ENCODE data around the gene ZIC1. TPM values are rescaled to one million over a fixed set of nuclear protein-coding genes. Genes with fewer than 3 reads are reported as not detected.
A peak's percentile ranks its signal among the peaks of the same experiment; 100 is the strongest.

ZIC1 gene
- total and polyA plus RNA-seq, 2 experiments from 2014 or later: 0.21 to 0.95 TPM

GRCh38 chr3:147402159-147402558, 7.0 kb upstream of the ZIC1 start:
- H3K9me3 Mint-ChIP-seq: no peaks in the 10 kb centered on the region; the same call in 1 of the 3 replicates
- Histone ChIP-seq H3K27ac (ENCODE audit: low read depth) (no peak overlapping the region), H3K4me1 (ENCODE audit: insufficient read depth) (peaks cover 79% of the 10 kb centered on the region), H3K4me2 (peak overlapping the region; percentile 95), H4K20me1 (replicated peaks; ENCODE audit: insufficient read depth) (no peaks in the 10 kb centered on the region; the same call in 1 of the 2 replicates), H3K79me2 (replicated peaks; ENCODE audit: insufficient read depth) (no peaks in the 10 kb centered on the region), H3K36me3 (ENCODE audit: insufficient read depth) (no peaks in the 10 kb centered on the region), H2AFZ (no peak overlapping the region), H3K9me2 (ENCODE audit: insufficient read depth) (peaks cover 6% of the 10 kb centered on the region; the same call in 1 of the 2 replicates), H3K27me3 (ENCODE audit: insufficient read depth) (peaks cover 100% of the 10 kb centered on the region), H3F3A (replicated peaks; ENCODE audit: low read depth) (peaks cover 38% of the 10 kb centered on the region), H3K4me3 (no peak overlapping the region)
- peaks cover 99% of the 10 kb centered on the region for H3K27me3 Mint-ChIP-seq (ENCODE audit: insufficient read depth, low read depth, poor library complexity)
- H3K36me3 Mint-ChIP-seq (ENCODE audit: low read depth): no peaks in the 10 kb centered on the region
- no peak overlapping the region for H3K27ac Mint-ChIP-seq
- DNase-seq (ENCODE audit: low spot score) (no peak), ATAC-seq (no peak)
- H3K4me1 Mint-ChIP-seq: peaks cover 73% of the 10 kb centered on the region
- no peak overlapping the region for H3K4me3 Mint-ChIP-seq
- TF ChIP-seq ZNF114 (CRISPR knock-in tag; IDR thresholded peaks at IDR 0.05) (no peak), ETS1 (IDR thresholded peaks at IDR 0.05) (no peak), EZH2 (IDR thresholded peaks at IDR 0.05; ENCODE audit: low read depth, unreplicated experiment) (no peak), CTCF (conservative IDR thresholded peaks at IDR 0.05; ENCODE audit: low read depth in 2 of 2) (no peak), ZNF331 (CRISPR knock-in tag; IDR thresholded peaks at IDR 0.05; ENCODE audit: low read depth) (no peak), NANOG (IDR thresholded peaks at IDR 0.05; ENCODE audit: borderline replicate concordance) (no peak), ZNF462 (CRISPR knock-in tag; IDR thresholded peaks at IDR 0.05) (no peak), POLR2AphosphoS5 (IDR thresholded peaks at IDR 0.05; ENCODE audit: low read depth) (no peak), REST (IDR thresholded peaks at IDR 0.05; ENCODE audit: unreplicated experiment) (no peak), CREB1 (CRISPR knock-in tag; IDR thresholded peaks at IDR 0.05; ENCODE audit: low read depth) (no peak), STAT1 (IDR thresholded peaks at IDR 0.05; ENCODE audit: unreplicated experiment) (no peak)
